Measurements from ENCODE around the gene CDC16. TPM values are rescaled to one million over a fixed set of nuclear protein-coding genes. Genes with fewer than 3 reads are reported as not detected.

CDC16 gene
- total and polyA plus RNA-seq, 9 donors: 50.4 to 82.2 (median 67.9) TPM

DNA sequence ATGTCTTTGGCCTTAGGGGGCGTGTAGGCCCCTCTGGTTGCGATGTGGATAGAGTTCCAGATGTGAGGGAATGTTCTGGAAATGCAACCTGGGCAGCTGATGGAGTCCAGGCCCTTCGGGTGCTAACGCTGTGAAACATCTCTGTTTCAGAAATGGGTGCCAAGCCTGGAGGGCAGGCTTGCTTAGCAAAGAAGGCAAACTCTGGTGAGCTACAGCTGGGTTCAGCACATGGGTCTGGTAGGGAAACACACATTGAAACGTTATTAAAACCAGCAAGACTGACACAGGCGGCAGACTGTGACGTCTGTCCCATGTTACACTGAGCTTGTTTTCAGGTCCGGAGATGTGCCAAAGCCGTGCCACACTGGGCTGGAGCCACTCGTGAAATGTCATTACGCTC lies 8.6 kb upstream of the CDC16 start:
- Histone ChIP-seq H3K4me1 (ENCODE audit: control insufficient read depth, insufficient read depth, low read length) (peaks cover 5% of the 10 kb centered on the region), H3K27ac (ENCODE audit: low read length) (no peak overlapping the region), H3K4me3 (ENCODE audit: low read length) (no peak overlapping the region), H3K9me3 (replicated peaks; ENCODE audit: control insufficient read depth, low read depth, low read length) (no peaks in the 10 kb centered on the region), H3K27me3 (ENCODE audit: control insufficient read depth, insufficient read depth, low read length) (peaks cover 38% of the 10 kb centered on the region), H3K36me3 (ENCODE audit: control insufficient read depth, insufficient read depth, low read length) (no peaks in the 10 kb centered on the region)
- 68% methylated on average over 9 of the region's 11 CpGs for WGBS (ENCODE audit: insufficient coverage)
- peak; percentile 11 for DNase-seq

DNA sequence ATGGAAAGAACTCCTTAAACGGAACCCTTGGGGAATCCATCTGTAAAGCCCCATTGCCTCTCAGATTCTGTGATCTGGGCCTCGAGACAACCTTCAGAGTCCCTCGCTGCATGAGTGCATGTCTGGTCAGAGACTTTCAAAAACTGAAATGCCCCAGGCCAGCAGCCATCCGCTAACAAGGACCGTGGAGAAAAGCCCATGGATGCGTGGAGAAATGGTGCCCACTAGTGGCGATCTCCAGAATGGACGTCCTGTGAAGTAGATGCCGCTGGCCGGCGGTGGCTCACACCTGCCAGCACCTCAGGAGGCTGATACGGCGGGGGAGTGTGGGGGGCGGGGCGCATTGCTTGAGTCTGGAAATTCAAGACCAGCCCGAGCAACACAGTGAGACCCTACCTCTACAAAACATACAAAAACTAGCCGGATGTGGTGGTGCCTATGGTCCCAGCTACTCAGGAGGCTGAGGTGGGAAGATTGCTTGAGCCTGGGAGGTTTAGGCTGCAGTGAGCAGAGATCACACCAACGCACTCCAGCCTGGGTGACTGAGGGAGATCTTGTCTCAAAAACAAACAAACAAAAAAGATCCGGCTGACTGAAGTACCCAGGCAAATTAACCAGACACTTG lies 7.9 kb upstream of the CDC16 start:
- H3K4me3 ChIP-seq (ENCODE audit: low read length): no peak overlapping the region
- peak; percentile 89 for DNase-seq
- H3K27me3 ChIP-seq (ENCODE audit: control insufficient read depth, insufficient read depth, low read length): peaks cover 42% of the 10 kb centered on the region
- 6% methylated on average over 11 of the region's 19 CpGs for WGBS (ENCODE audit: insufficient coverage)
- H3K4me1 ChIP-seq (ENCODE audit: control insufficient read depth, insufficient read depth, low read length): peaks cover 5% of the 10 kb centered on the region
- no peaks in the 10 kb centered on the region for H3K36me3 ChIP-seq (ENCODE audit: control insufficient read depth, insufficient read depth, low read length)
- no peak overlapping the region for H3K27ac ChIP-seq (ENCODE audit: low read length)
- H3K9me3 ChIP-seq (replicated peaks; ENCODE audit: control insufficient read depth, low read depth, low read length): no peaks in the 10 kb centered on the region

DNA sequence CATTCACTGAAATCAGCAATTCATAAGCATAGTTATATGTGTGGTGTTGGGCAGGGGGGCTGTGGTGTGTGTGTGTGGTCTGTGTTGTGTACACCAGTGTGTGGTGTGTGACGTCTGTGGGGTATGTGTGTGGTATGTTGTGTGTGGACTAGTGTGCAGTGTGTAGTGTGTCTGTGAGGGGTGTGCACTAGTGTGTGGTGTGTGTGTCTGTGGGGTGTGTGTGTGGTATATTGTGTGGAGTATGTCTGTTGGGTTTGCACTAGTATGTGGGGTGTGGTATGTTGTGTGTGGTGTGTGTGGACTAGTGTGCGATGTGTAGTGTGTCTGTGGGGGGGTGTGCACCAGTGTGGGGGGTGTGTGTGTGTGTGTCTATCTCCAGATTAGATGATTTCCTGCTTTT lies 7.2 kb upstream of the CDC16 start:
- Histone ChIP-seq H3K27me3 (ENCODE audit: control insufficient read depth, insufficient read depth, low read length) (peaks cover 44% of the 10 kb centered on the region), H3K36me3 (ENCODE audit: control insufficient read depth, insufficient read depth, low read length) (no peaks in the 10 kb centered on the region), H3K4me1 (ENCODE audit: control insufficient read depth, insufficient read depth, low read length) (peaks cover 5% of the 10 kb centered on the region), H3K9me3 (replicated peaks; ENCODE audit: control insufficient read depth, low read depth, low read length) (no peaks in the 10 kb centered on the region), H3K27ac (ENCODE audit: low read length) (no peak overlapping the region), H3K4me3 (ENCODE audit: low read length) (no peak overlapping the region)
- DNase-seq: no peak
- WGBS (ENCODE audit: insufficient coverage): 89% methylated on average over 1 of the region's 2 CpGs

DNA sequence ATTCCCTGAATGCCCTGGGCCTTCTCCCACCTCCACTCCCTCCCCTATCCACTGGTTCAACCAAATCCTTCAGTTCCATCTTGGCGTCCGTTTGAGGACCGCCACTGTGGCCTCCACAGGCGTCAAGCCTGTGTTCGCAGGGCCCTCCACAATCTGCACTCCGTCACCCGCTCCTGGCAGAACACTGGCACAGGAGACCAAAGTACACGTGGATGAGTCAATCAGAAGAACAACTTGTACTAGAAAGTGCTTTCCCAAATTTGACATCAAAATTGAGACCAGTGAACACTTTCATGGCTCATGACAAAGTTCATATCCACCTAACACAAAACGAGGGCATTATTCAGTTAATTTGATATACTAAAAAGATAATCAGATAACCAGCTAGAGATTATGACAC lies 6.5 kb upstream of the CDC16 start:
- no peak for DNase-seq
- H3K4me3 ChIP-seq (ENCODE audit: low read length): no peak overlapping the region
- no peaks in the 10 kb centered on the region for H3K9me3 ChIP-seq (replicated peaks; ENCODE audit: control insufficient read depth, low read depth, low read length)
- H3K27me3 ChIP-seq (ENCODE audit: control insufficient read depth, insufficient read depth, low read length): peaks cover 46% of the 10 kb centered on the region
- no peaks in the 10 kb centered on the region for H3K36me3 ChIP-seq (ENCODE audit: control insufficient read depth, insufficient read depth, low read length)
- H3K4me1 ChIP-seq (ENCODE audit: control insufficient read depth, insufficient read depth, low read length): peaks cover 5% of the 10 kb centered on the region
- H3K27ac ChIP-seq (ENCODE audit: low read length): no peak overlapping the region
- WGBS (ENCODE audit: insufficient coverage): 77% methylated on average over 4 of the region's 9 CpGs

DNA sequence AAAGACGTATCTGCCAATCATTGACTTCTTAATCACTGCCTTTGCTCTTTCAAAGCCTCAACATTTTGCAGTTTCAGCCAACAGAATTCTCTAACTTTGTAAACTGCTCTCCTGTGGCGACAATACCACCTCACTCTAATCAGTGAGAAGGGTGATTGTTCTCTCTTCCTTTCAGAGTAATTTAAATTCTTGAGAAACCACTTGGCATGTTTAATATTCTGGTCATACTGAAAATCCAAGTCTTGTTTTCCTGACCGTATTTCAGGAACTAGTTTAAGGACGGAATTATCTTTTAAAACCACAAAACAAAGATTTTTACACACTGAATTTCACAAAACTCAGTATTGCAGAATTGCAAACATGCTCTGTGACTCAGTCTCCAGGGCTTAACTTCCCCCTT lies 5.2 kb upstream of the CDC16 start:
- peaks cover 5% of the 10 kb centered on the region for H3K4me1 ChIP-seq (ENCODE audit: control insufficient read depth, insufficient read depth, low read length)
- H3K36me3 ChIP-seq (ENCODE audit: control insufficient read depth, insufficient read depth, low read length): no peaks in the 10 kb centered on the region
- no peak overlapping the region for H3K27ac ChIP-seq (ENCODE audit: low read length)
- H3K27me3 ChIP-seq (ENCODE audit: control insufficient read depth, insufficient read depth, low read length): peaks cover 42% of the 10 kb centered on the region
- no peaks in the 10 kb centered on the region for H3K9me3 ChIP-seq (replicated peaks; ENCODE audit: control insufficient read depth, low read depth, low read length)
- no peak overlapping the region for H3K4me3 ChIP-seq (ENCODE audit: low read length)
- DNase-seq: no peak
- WGBS (ENCODE audit: insufficient coverage): 67% methylated on average over 2 of the region's 4 CpGs

DNA sequence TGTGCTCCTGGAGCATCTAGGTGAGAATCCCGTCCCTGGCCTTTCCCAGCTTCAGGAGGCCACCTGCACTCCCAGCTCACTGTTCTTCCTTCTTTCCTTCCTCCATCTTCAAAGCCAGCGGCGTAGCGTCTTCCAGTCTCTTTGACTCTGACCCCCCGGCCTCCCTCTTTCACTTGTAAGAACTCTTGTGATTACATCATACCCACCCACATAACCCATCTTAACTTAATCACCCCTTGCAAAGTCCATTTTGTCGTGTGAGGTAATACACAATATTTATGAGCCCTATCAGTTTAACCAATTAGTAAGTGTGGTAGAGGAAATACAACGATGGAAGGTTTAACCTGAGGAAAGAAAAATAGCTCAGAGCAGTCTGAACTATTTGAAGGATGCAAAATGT lies 4.6 kb upstream of the CDC16 start:
- H3K4me1 ChIP-seq (ENCODE audit: control insufficient read depth, insufficient read depth, low read length): peaks cover 5% of the 10 kb centered on the region
- peaks cover 42% of the 10 kb centered on the region for H3K27me3 ChIP-seq (ENCODE audit: control insufficient read depth, insufficient read depth, low read length)
- no peak for DNase-seq
- no peaks in the 10 kb centered on the region for H3K36me3 ChIP-seq (ENCODE audit: control insufficient read depth, insufficient read depth, low read length)
- H3K4me3 ChIP-seq (ENCODE audit: low read length): no peak overlapping the region
- 10% methylated on average over 4 of the region's 7 CpGs for WGBS (ENCODE audit: insufficient coverage)
- H3K27ac ChIP-seq (ENCODE audit: low read length): no peak overlapping the region
- H3K9me3 ChIP-seq (replicated peaks; ENCODE audit: control insufficient read depth, low read depth, low read length): no peaks in the 10 kb centered on the region

DNA sequence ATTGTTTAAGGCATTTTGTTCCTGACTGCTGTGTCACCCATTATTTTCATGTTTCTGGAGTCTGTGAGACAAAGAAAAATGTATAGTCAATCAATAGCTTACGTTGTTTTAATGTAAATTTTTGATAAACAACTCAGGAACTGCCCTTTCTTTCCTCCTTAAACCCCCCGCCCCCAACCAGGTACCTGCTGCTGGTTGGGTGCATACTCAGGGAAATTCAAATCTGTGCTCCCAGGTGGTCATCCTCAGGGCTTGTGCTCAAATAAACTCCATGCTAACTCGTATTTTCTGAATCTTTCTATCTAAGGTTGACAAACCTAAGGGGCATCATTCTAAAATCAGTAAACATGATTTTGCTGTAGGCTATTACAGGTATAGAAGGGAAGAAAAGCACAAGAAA lies 4.1 kb upstream of the CDC16 start:
- Histone ChIP-seq H3K27ac (ENCODE audit: low read length) (no peak overlapping the region), H3K27me3 (ENCODE audit: control insufficient read depth, insufficient read depth, low read length) (peaks cover 42% of the 10 kb centered on the region), H3K4me3 (ENCODE audit: low read length) (no peak overlapping the region), H3K4me1 (ENCODE audit: control insufficient read depth, insufficient read depth, low read length) (peaks cover 5% of the 10 kb centered on the region), H3K36me3 (ENCODE audit: control insufficient read depth, insufficient read depth, low read length) (no peaks in the 10 kb centered on the region), H3K9me3 (replicated peaks; ENCODE audit: control insufficient read depth, low read depth, low read length) (no peaks in the 10 kb centered on the region)
- 40% methylated on average over 1 of the region's 3 CpGs for WGBS (ENCODE audit: insufficient coverage)
- DNase-seq: no peak

DNA sequence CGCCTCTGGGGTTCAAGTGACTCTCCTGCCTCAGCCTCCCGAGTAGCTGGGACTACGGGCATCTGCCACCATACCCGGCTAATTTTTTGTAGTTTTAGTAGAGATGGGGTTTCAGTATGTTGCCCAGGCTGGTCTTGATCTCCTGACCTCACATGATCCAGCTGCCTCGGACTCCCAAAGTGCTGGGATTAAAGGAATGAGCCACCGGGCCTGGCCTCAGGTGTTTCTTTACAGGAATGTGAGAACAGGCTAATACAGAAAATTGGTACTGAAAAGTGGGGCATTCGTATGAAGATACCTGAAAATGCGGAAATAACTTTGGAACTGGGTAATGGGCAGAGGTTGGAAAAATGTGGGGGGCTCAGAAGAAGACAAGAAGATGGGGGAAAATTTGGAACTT lies 2.8 kb upstream of the CDC16 start:
- Histone ChIP-seq H3K4me1 (ENCODE audit: control insufficient read depth, insufficient read depth, low read length) (peaks cover 5% of the 10 kb centered on the region), H3K27ac (ENCODE audit: low read length) (no peak overlapping the region), H3K4me3 (ENCODE audit: low read length) (no peak overlapping the region), H3K27me3 (ENCODE audit: control insufficient read depth, insufficient read depth, low read length) (peaks cover 42% of the 10 kb centered on the region), H3K36me3 (ENCODE audit: control insufficient read depth, insufficient read depth, low read length) (peaks cover 5% of the 10 kb centered on the region), H3K9me3 (replicated peaks; ENCODE audit: control insufficient read depth, low read depth, low read length) (no peaks in the 10 kb centered on the region)
- DNase-seq: no peak
- WGBS (ENCODE audit: insufficient coverage): 97% methylated on average over 2 of the region's 8 CpGs

DNA sequence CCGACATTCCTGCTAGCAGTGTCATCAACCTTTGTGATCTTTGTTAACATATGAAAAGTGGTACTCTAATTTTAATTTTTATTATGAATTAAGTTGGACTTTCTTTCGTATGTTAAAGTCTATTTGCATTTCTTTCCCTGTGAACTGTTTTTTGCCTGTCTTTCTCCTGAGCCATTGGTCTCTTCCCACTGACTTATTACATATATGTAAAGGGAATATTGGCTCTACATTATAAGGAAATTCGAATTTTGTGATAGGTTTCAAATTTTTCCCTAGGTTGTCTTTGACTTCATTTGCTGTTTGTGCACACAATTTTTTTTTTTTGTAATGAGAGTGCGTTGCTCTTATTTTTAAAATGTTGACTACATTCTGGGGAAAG lies 442 bp upstream of the CDC16 start:
- no CpG with 5 or more reads among the region's 4 CpGs for WGBS (ENCODE audit: insufficient coverage)
- Histone ChIP-seq H3K36me3 (ENCODE audit: control insufficient read depth, insufficient read depth, low read length) (peaks cover 21% of the 10 kb centered on the region), H3K27ac (ENCODE audit: low read length) (peak overlapping the region; percentile 69), H3K27me3 (ENCODE audit: control insufficient read depth, insufficient read depth, low read length) (peaks cover 24% of the 10 kb centered on the region), H3K4me3 (ENCODE audit: low read length) (peak overlapping the region; percentile 95), H3K4me1 (ENCODE audit: control insufficient read depth, insufficient read depth, low read length) (peaks cover 5% of the 10 kb centered on the region), H3K9me3 (replicated peaks; ENCODE audit: control insufficient read depth, low read depth, low read length) (no peaks in the 10 kb centered on the region)
- DNase-seq: no peak

DNA sequence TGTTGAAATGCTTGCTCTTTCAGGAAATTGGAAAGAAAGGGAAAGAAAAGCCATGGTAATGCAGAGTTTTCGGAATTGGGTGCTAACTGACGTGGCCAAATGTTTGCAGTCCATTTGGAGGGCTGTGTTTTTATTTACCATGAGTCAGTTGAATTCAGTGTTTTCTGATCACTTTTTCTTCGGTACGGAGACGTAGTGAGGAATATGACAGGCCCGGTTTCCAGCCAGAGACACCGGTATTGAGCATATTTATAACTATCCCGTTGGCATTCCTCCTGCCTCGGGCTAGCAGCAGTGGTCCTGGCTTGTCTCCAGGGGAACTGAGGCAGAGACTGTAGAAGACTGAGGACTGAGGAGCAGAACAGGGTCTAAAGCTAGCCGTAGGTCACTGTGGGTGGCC lies 1.0 kb downstream of the CDC16 start:
- peak overlapping the region; percentile 95 for H3K4me3 ChIP-seq (ENCODE audit: low read length)
- H3K9me3 ChIP-seq (replicated peaks; ENCODE audit: control insufficient read depth, low read depth, low read length): no peaks in the 10 kb centered on the region
- H3K27me3 ChIP-seq (ENCODE audit: control insufficient read depth, insufficient read depth, low read length): peaks cover 11% of the 10 kb centered on the region
- H3K36me3 ChIP-seq (ENCODE audit: control insufficient read depth, insufficient read depth, low read length): peaks cover 27% of the 10 kb centered on the region
- peaks cover 5% of the 10 kb centered on the region for H3K4me1 ChIP-seq (ENCODE audit: control insufficient read depth, insufficient read depth, low read length)
- 26% methylated on average over 7 of the region's 10 CpGs for WGBS (ENCODE audit: insufficient coverage)
- no peak for DNase-seq
- no peak overlapping the region for H3K27ac ChIP-seq (ENCODE audit: low read length)

DNA sequence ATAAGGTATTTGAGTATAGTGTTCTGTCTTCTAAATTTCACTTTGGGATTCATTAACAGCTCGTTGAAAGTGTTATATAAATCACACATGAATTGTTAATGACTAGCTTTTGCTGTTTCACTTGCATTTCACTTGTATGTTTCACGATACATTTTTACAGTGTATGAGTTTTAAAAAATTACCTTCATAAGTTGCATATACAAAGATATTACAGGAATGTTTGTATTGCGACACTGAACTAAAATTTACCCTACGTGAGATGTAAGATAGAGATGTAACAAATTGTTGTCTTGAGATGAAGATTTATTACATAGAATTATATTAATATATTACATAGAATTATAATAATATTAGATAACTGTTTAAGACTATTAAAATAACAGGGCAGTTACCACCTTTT lies 1.5 kb downstream of the CDC16 start:
- no peak for DNase-seq
- no peak overlapping the region for H3K27ac ChIP-seq (ENCODE audit: low read length)
- H3K4me3 ChIP-seq (ENCODE audit: low read length): peak overlapping the region; percentile 95
- H3K4me1 ChIP-seq (ENCODE audit: control insufficient read depth, insufficient read depth, low read length): peaks cover 5% of the 10 kb centered on the region
- no CpG with 5 or more reads among the region's 4 CpGs for WGBS (ENCODE audit: insufficient coverage)
- no peaks in the 10 kb centered on the region for H3K9me3 ChIP-seq (replicated peaks; ENCODE audit: control insufficient read depth, low read depth, low read length)
- H3K36me3 ChIP-seq (ENCODE audit: control insufficient read depth, insufficient read depth, low read length): peaks cover 31% of the 10 kb centered on the region
- peaks cover 8% of the 10 kb centered on the region for H3K27me3 ChIP-seq (ENCODE audit: control insufficient read depth, insufficient read depth, low read length)

Data from muscle of leg (tissue), 11 donors.